Activated naive CD8-positive, alpha-beta T cell (primary cell): Measurements from ENCODE around the gene ZNF341.

ENCODE experiments used
- H3K27ac Mint-ChIP-seq: one replicate; pipeline ENCODE4 v1.8.0; 2021; ENCODE audit warnings: mixed read lengths
- H3K27me3 Mint-ChIP-seq: one replicate; pipeline ENCODE4 v1.8.0; 2021; ENCODE audit warnings: mixed read lengths
- H3K36me3 Mint-ChIP-seq: one replicate; pipeline ENCODE4 v1.8.0; 2021; ENCODE audit warnings: mixed read lengths
- H3K4me1 Mint-ChIP-seq: one replicate; pipeline ENCODE4 v1.8.0; 2021; ENCODE audit warnings: low read depth, mixed read lengths
- H3K4me3 Mint-ChIP-seq: one replicate; pipeline ENCODE4 v1.8.0; 2021; ENCODE audit warnings: mild to moderate bottlenecking, mixed read lengths
- H3K9me3 Mint-ChIP-seq: one replicate; pipeline ENCODE4 v1.8.0; 2021; ENCODE audit warnings: low read depth, mixed read lengths

ZNF341 gene

DNA sequence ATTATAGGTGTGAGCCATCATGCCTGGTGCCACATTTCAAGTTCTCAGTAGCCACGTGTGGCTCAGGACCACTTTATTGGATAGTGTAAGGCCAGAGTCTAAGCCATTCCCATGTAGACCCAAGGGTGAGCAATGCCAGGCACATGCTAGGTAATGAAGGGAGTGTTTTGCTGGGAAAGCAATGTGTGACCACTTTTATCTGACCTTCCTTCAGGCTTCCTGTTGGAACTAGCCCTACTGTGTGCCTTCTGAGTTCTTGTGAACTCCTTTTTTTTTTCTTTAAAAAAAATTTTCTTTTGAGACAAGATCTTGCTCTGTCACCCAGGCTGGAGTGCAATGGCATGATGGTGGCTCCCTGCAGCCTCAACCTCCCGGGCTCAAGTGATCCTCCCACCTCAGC lies 33.3 kb downstream of the ZNF341 start:
- Mint-ChIP-seq H3K36me3 (peaks cover 10% of the 10 kb centered on the region), H3K4me3 (no peak overlapping the region), H3K4me1 (no peaks in the 10 kb centered on the region), H3K27me3 (no peaks in the 10 kb centered on the region), H3K27ac (no peak overlapping the region), H3K9me3 (no peaks in the 10 kb centered on the region)

DNA sequence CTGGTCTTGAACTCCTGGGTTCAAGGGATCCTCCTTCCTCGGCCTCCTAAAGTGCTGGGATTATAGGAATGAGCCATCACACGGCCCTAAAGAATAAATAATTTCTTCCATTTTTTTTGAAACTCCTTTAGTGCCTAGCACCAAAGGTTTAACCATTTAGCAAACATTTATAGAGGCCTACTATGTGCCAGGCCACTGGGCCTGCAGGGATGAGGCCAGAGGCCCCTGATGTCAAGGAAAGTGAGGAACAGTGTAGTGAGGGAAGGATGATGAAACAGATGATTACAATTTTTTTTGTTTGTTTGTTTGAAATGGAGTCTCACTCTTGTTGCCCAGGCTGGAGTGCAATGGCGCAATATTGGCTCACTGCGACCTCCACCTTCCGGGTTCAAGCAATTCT lies 33.8 kb downstream of the ZNF341 start:
- no peaks in the 10 kb centered on the region for H3K9me3 Mint-ChIP-seq
- H3K4me3 Mint-ChIP-seq, result no peak overlapping the region
- H3K36me3 Mint-ChIP-seq, result peaks cover 10% of the 10 kb centered on the region
- H3K27ac Mint-ChIP-seq, result no peak overlapping the region
- H3K4me1 Mint-ChIP-seq, result no peaks in the 10 kb centered on the region
- H3K27me3 Mint-ChIP-seq, result no peaks in the 10 kb centered on the region

DNA sequence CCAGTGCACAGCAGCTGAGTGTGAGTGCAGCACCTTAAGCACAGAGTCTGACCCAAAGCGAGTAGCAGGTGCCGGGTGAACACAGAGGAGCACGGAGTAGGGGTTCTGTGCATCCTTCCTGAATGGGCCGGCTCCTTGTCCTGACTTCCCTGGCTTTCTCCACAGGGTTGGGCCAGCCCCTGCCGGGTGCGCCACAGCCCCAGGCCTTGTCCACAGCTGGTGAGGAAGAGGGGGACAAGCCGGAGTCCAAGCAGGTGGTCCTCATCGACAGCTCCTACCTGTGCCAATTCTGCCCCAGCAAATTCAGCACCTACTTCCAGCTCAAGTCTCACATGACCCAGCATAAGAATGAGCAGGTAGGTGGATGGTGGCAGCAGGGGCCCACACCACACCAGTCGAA lies 34.9 kb downstream of the ZNF341 start:
- no peaks in the 10 kb centered on the region for H3K4me1 Mint-ChIP-seq
- H3K27ac Mint-ChIP-seq, result no peak overlapping the region
- no peaks in the 10 kb centered on the region for H3K9me3 Mint-ChIP-seq
- no peaks in the 10 kb centered on the region for H3K27me3 Mint-ChIP-seq
- H3K36me3 Mint-ChIP-seq, result peaks cover 10% of the 10 kb centered on the region
- H3K4me3 Mint-ChIP-seq, result no peak overlapping the region

DNA sequence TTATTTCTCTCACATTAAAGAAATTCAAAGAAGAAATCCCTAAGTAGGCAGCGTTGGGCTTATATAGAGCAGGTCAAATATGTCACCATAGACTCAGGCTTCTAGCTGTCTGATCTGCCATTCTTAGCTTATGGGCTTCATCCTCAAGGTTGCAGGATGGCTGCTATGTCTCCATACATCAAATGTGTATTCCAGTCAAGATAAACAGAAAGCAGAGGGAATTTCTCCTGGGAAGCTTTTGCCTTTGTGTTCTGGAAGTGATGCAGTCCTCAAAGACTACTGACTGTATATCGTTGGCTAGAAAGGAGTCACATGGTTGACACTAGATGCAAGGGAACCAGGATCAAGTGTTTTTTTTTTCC lies 36.0 kb downstream of the ZNF341 start:
- no peaks in the 10 kb centered on the region for H3K4me1 Mint-ChIP-seq
- no peaks in the 10 kb centered on the region for H3K27me3 Mint-ChIP-seq
- H3K4me3 Mint-ChIP-seq, result no peak overlapping the region
- H3K9me3 Mint-ChIP-seq, result no peaks in the 10 kb centered on the region
- peaks cover 15% of the 10 kb centered on the region for H3K36me3 Mint-ChIP-seq
- no peak overlapping the region for H3K27ac Mint-ChIP-seq

- H3K9me3 Mint-ChIP-seq, result no peaks in the 10 kb centered on the region
- no peak overlapping the region for H3K27ac Mint-ChIP-seq
- no peaks in the 10 kb centered on the region for H3K4me1 Mint-ChIP-seq
- H3K4me3 Mint-ChIP-seq, result no peak overlapping the region
- H3K36me3 Mint-ChIP-seq, result peaks cover 15% of the 10 kb centered on the region
- no peaks in the 10 kb centered on the region for H3K27me3 Mint-ChIP-seq
These were observed 37.2 kb downstream of the ZNF341 start for GRCh38 chr20:33769043-33769442.

- Mint-ChIP-seq H3K4me3 (no peak overlapping the region), H3K4me1 (no peaks in the 10 kb centered on the region), H3K27me3 (no peaks in the 10 kb centered on the region), H3K36me3 (peaks cover 17% of the 10 kb centered on the region), H3K9me3 (no peaks in the 10 kb centered on the region), H3K27ac (no peak overlapping the region)
These were observed 38.2 kb downstream of the ZNF341 start for GRCh38 chr20:33770005-33770404.

- H3K9me3 Mint-ChIP-seq, result no peaks in the 10 kb centered on the region
- no peak overlapping the region for H3K4me3 Mint-ChIP-seq
- H3K36me3 Mint-ChIP-seq, result peaks cover 15% of the 10 kb centered on the region
- no peaks in the 10 kb centered on the region for H3K4me1 Mint-ChIP-seq
- no peak overlapping the region for H3K27ac Mint-ChIP-seq
- H3K27me3 Mint-ChIP-seq, result no peaks in the 10 kb centered on the region
These were observed 40.1 kb downstream of the ZNF341 start for GRCh38 chr20:33771938-33772337.

DNA sequence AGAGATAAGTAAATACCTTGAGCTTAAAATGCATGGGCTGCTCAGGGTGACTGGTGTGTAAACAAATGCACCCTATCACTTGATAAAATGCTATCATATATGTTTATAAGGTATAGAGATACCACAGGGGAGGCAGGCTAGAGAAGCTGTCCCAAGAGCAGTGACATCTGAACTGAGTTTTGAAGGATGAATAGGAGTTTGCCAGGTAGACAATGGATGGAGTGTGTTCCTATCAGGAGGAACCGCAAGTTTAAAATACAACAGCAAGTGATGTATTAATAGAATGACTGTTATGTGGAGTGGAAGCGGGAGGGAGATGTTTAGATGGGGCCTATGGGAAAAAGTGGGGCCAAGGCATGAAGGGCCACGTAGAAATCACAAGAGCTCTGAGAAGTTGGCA lies 40.6 kb downstream of the ZNF341 start:
- no peak overlapping the region for H3K4me3 Mint-ChIP-seq

DNA sequence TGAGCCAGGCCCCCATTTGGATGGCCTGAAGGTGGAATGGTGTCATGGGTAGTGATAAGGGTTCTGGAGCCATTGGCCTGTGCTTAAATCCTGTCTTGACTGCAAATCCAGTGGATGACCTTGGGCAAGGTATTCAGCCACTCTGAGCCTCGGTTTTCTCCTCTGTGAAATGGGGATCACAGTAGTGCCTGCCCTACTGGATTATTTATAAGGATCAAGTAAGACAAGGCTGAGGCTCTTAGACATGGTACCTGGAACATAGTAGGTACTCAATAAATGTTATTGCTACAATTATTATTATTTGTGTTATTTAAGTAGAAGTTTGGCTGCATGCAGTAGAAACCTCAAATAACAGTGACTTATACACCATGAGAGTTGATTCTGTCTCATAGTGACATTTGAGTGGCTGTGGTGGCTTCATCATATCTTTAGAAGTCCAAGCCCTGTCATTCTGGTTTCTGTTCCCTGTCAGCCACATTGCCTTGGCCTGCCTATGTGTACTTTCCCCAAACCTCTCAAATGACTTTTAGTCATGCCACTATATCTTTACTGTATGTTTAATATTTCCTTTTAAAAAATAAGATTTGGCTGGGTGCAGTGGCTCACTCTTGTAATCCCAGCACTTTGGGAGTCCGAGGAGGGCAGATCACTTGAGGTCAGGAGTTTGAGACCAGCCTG lies 41.8 kb downstream of the ZNF341 start:
- Mint-ChIP-seq H3K4me1 (peaks cover under 1% of the 10 kb centered on the region), H3K9me3 (no peaks in the 10 kb centered on the region), H3K27me3 (no peaks in the 10 kb centered on the region), H3K27ac (no peak overlapping the region), H3K36me3 (peaks cover 12% of the 10 kb centered on the region), H3K4me3 (no peak overlapping the region)

More for the DNA sequence above, 40.6 kb downstream of the ZNF341 start:
- Mint-ChIP-seq H3K9me3 (no peaks in the 10 kb centered on the region), H3K4me1 (no peaks in the 10 kb centered on the region), H3K27ac (no peak overlapping the region), H3K27me3 (no peaks in the 10 kb centered on the region), H3K36me3 (peaks cover 15% of the 10 kb centered on the region)

GRCh38 chr20:33777816-33778215 lies 46.0 kb downstream of the ZNF341 start:
- Mint-ChIP-seq H3K27me3 (no peaks in the 10 kb centered on the region), H3K4me1 (peaks cover 5% of the 10 kb centered on the region), H3K36me3 (peaks cover 13% of the 10 kb centered on the region), H3K4me3 (no peak overlapping the region), H3K9me3 (no peaks in the 10 kb centered on the region), H3K27ac (no peak overlapping the region)

DNA sequence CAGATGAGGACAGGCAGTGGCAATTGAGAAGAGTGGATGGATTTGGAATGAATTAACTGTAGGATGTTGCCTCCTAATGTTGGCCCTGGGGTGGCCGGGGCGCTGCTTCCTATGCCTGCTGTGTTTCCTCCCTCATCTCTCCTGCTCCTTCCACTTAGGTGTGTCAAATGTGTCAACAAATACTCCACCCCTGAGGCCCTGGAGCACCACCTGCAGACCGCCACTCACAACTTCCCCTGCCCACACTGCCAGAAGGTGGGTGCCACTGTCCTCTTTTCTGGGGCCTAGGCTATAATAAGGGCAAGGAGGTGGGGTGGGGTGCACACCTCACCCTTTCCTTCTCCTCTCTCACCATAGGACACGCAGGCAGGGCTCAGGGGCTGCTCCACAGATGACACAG lies 49.3 kb downstream of the ZNF341 start:
- Mint-ChIP-seq H3K9me3 (no peaks in the 10 kb centered on the region), H3K36me3 (peaks cover 9% of the 10 kb centered on the region), H3K4me1 (peaks cover 5% of the 10 kb centered on the region), H3K27me3 (no peaks in the 10 kb centered on the region), H3K4me3 (no peak overlapping the region), H3K27ac (no peak overlapping the region)

DNA sequence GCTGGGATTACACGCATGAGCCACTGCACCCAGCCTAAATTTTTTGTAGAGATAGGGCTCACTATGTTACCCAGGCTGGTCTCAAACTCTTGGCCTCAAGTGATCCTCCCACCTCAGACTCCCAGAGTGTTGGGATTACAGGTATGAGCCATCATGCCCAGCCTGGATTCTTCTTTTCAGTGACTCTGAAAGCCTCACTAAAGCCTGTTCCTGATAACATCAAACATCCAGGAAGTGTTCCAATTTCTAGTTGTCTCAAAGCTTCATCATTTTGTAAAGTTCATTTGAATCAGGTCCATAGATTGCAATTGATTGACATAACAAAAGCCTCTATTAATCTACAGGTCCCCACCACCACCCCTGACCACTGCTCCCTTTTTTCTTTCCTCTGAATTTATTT lies 50.1 kb downstream of the ZNF341 start:
- Mint-ChIP-seq H3K36me3 (peaks cover 9% of the 10 kb centered on the region), H3K27me3 (no peaks in the 10 kb centered on the region), H3K4me1 (peaks cover 6% of the 10 kb centered on the region), H3K27ac (no peak overlapping the region), H3K9me3 (no peaks in the 10 kb centered on the region), H3K4me3 (no peak overlapping the region)

GRCh38 chr20:33783256-33783655 lies 51.5 kb downstream of the ZNF341 start:
- Mint-ChIP-seq H3K4me1 (peaks cover 8% of the 10 kb centered on the region), H3K4me3 (no peak overlapping the region), H3K9me3 (no peaks in the 10 kb centered on the region), H3K27ac (no peak overlapping the region), H3K36me3 (peaks cover 9% of the 10 kb centered on the region), H3K27me3 (no peaks in the 10 kb centered on the region)

GRCh38 chr20:33783818-33784217 lies 52.0 kb downstream of the ZNF341 start:
- Mint-ChIP-seq H3K4me1 (peaks cover 5% of the 10 kb centered on the region), H3K27me3 (no peaks in the 10 kb centered on the region), H3K9me3 (no peaks in the 10 kb centered on the region), H3K27ac (no peak overlapping the region), H3K4me3 (no peak overlapping the region), H3K36me3 (peaks cover 9% of the 10 kb centered on the region)

- H3K36me3 Mint-ChIP-seq, result peaks cover 9% of the 10 kb centered on the region
- no peak overlapping the region for H3K27ac Mint-ChIP-seq
- H3K9me3 Mint-ChIP-seq, result no peaks in the 10 kb centered on the region
- no peaks in the 10 kb centered on the region for H3K27me3 Mint-ChIP-seq
- H3K4me1 Mint-ChIP-seq, result peaks cover 3% of the 10 kb centered on the region
- H3K4me3 Mint-ChIP-seq, result no peak overlapping the region
These were observed 52.4 kb downstream of the ZNF341 start for GRCh38 chr20:33784225-33784624.

DNA sequence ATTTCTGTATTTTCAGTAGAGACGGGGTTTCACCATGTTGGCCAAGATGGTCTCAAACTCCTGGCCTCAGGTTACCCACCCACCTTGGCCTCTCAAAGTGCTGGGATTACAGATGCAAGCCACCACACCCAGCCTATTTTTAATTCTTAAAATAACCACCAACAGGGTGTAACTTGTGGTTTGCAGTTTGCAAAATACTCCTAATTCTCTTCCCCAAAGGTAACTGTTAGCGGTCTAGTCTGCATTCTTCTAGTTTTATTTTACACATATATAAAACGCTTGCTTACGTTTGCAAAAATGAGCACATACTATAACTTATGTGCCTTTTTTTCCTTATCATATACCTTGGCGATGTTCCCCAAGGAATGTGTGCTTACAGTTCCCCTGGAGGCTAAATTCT lies 53.7 kb downstream of the ZNF341 start:
- Mint-ChIP-seq H3K27ac (no peak overlapping the region), H3K4me3 (no peak overlapping the region), H3K4me1 (peaks cover 3% of the 10 kb centered on the region), H3K36me3 (peaks cover 7% of the 10 kb centered on the region), H3K9me3 (no peaks in the 10 kb centered on the region), H3K27me3 (no peaks in the 10 kb centered on the region)
